Esophagus muscularis mucosa (tissue), 4 donors: ENCODE results near the gene MCF2. TPM values are rescaled to one million over a fixed set of nuclear protein-coding genes. Genes with fewer than 3 reads are reported as not detected.
A peak's percentile ranks its signal among the peaks of the same experiment; 100 is the strongest.

Experiments
- DNase-seq: peaks from one replicate; pipeline ENCODE4 v3.0.0-alpha.2; 2017; ENCODE audit errors: extremely low spot score
- H3K27ac ChIP-seq, 4 donors: fragments of 200-600 bp; sonication (generic); replicated peaks in 1 of 4; 1 replicate in 3 of 4; 2 replicates in 1 of 4; pipeline ENCODE4 v1.5.1; 2016 to 2019; ENCODE audit warnings: mild to moderate bottlenecking in 1 of 4
- H3K27me3 ChIP-seq, 4 donors: fragments of 200-600 bp; sonication (generic); one replicate each; pipeline versions ENCODE4 v1.5.1 to v1.6.0; 2016 to 2019
- H3K36me3 ChIP-seq, 4 donors: fragments of 200-600 bp; sonication (generic); one replicate each; pipeline ENCODE4 v1.5.1; 2016 to 2019
- H3K4me1 ChIP-seq, 4 donors: fragments of 200-600 bp; sonication (generic); one replicate each; pipeline ENCODE4 v1.5.1; 2016 to 2019
- H3K4me3 ChIP-seq, 4 donors: fragments of 200-600 bp; sonication (generic); 1 replicate in 2 of 4; 2 replicates in 2 of 4; pipeline ENCODE4 v1.5.1; 2016 to 2019; ENCODE audit warnings: mild to moderate bottlenecking in 4 of 4, moderate library complexity in 1 of 4
- H3K9me3 ChIP-seq, 4 donors: fragments of 200-600 bp; sonication (generic); 1 replicate in 3 of 4; 2 replicates in 1 of 4; pipeline ENCODE4 v1.5.1; 2016 to 2019
- CTCF ChIP-seq, 3 experiments: fragments of 200-600 bp in 2 of 3; fragments of 450-650 bp in 1 of 3; sonication (generic) in 2 of 3; IDR thresholded peaks; one replicate each; pipeline ENCODE4 v1.5.1; 2017 to 2019; ENCODE audit warnings: antibody characterized with exemption in 3 of 3, mild to moderate bottlenecking in 2 of 3, moderate library complexity in 1 of 3
- EP300 ChIP-seq: sonication (generic); formaldehyde crosslinking; IDR thresholded peaks from one replicate; pipeline ENCODE4 v1.6.1; 2017; ENCODE audit warnings: antibody characterized with exemption
- POLR2A ChIP-seq: fragments of 450-650 bp; IDR thresholded peaks from one replicate; pipeline ENCODE4 v1.6.1; 2017; ENCODE audit warnings: antibody characterized with exemption, moderate library complexity, mild to moderate bottlenecking, low read depth
- POLR2AphosphoS5 ChIP-seq, 2 donors: sonication (generic); formaldehyde crosslinking; IDR thresholded peaks; one replicate each; pipeline ENCODE4 v1.6.1; 2017; ENCODE audit warnings: antibody characterized with exemption in 2 of 2
- WGBS: methylation state at CpG from one replicate; pipeline ENCODE4 v1.1.5; 2018; 5-methylcytosine and 5-hydroxymethylcytosine counted together
- intact Hi-C: fragments of 100-400 bp; cut with DNase I; formaldehyde crosslinking; loops from one replicate; pipeline ENCODE4 v1.15.1; 2023
- total RNA-seq, 4 donors: library from RNA; depleted of rRNA; stranded (reverse); fragments of >200 nt; gene quantifications; one replicate each; pipeline versions ENCODE4 v1.1.0 to v1.2.1, GENCODE V29; 2016

Gene MCF2
- total RNA-seq, 4 donors from 2014 or later: 0.33 to 0.83 (median 0.39) TPM; not detected in 1

GRCh38 chrX:139642241-139642927, 65.6 kb downstream of the MCF2 start:
- no peak for DNase-seq
- Histone ChIP-seq H3K27me3 (no peaks in the 10 kb centered on the region), H3K4me1 (no peaks in the 10 kb centered on the region), H3K4me3 (peak overlapping the region in 2 of 4 donors; percentile 18 to 26), H3K36me3 (no peaks in the 10 kb centered on the region), H3K27ac (no peak overlapping the region), H3K9me3 (no peaks in the 10 kb centered on the region)
- WGBS: 28% methylated on average over 10 of the region's 10 CpGs
- TF ChIP-seq CTCF (IDR thresholded peaks at IDR 0.05) (no peak), POLR2A (no peak), EP300 (no peak), POLR2AphosphoS5 (IDR thresholded peaks at IDR 0.05) (no peak)
- intact Hi-C loops: no loop called here

GRCh38 chrX:139640259-139640658, 67.7 kb downstream of the MCF2 start:
- intact Hi-C loops: no loop called here
- 68% methylated on average over 2 of the region's 2 CpGs for WGBS
- Histone ChIP-seq H3K36me3 (no peaks in the 10 kb centered on the region), H3K4me1 (no peaks in the 10 kb centered on the region), H3K27me3 (no peaks in the 10 kb centered on the region), H3K4me3 (no peak overlapping the region), H3K9me3 (no peaks in the 10 kb centered on the region), H3K27ac (no peak overlapping the region)
- no peak for DNase-seq
- TF ChIP-seq POLR2A (no peak), EP300 (no peak), CTCF (IDR thresholded peaks at IDR 0.05) (no peak), POLR2AphosphoS5 (IDR thresholded peaks at IDR 0.05) (no peak)

GRCh38 chrX:139639253-139639652, 68.7 kb downstream of the MCF2 start:
- no peak for DNase-seq
- H3K4me3 ChIP-seq: no peak overlapping the region
- H3K27me3 ChIP-seq: no peaks in the 10 kb centered on the region
- TF ChIP-seq POLR2AphosphoS5 (IDR thresholded peaks at IDR 0.05): no peak
- no peak for TF ChIP-seq POLR2A
- no peak for TF ChIP-seq CTCF (IDR thresholded peaks at IDR 0.05)
- TF ChIP-seq EP300: no peak
- H3K4me1 ChIP-seq: no peaks in the 10 kb centered on the region
- no peaks in the 10 kb centered on the region for H3K9me3 ChIP-seq
- no peak overlapping the region for H3K27ac ChIP-seq
- intact Hi-C loops: no loop called here
- H3K36me3 ChIP-seq: no peaks in the 10 kb centered on the region
- WGBS: 56% methylated on average over 8 of the region's 8 CpGs

- no peak overlapping the region for H3K27ac ChIP-seq
- no peak overlapping the region for H3K4me3 ChIP-seq
- no peaks in the 10 kb centered on the region for H3K9me3 ChIP-seq
- H3K27me3 ChIP-seq: no peaks in the 10 kb centered on the region
- TF ChIP-seq EP300 (no peak), CTCF (IDR thresholded peaks at IDR 0.05) (no peak), POLR2AphosphoS5 (IDR thresholded peaks at IDR 0.05) (no peak), POLR2A (no peak)
- WGBS: 57% methylated on average over 1 of the region's 1 CpG
- DNase-seq: no peak
- H3K36me3 ChIP-seq: no peaks in the 10 kb centered on the region
- intact Hi-C loops: no loop called here
- no peaks in the 10 kb centered on the region for H3K4me1 ChIP-seq
Observed at GRCh38 chrX:139600105-139600504, 107.9 kb downstream of the MCF2 start.

GRCh38 chrX:139596068-139596467, 111.9 kb downstream of the MCF2 start:
- Histone ChIP-seq H3K36me3 (no peaks in the 10 kb centered on the region), H3K27ac (no peak overlapping the region), H3K4me1 (no peaks in the 10 kb centered on the region), H3K27me3 (no peaks in the 10 kb centered on the region), H3K9me3 (no peaks in the 10 kb centered on the region), H3K4me3 (no peak overlapping the region)
- no peak for DNase-seq
- TF ChIP-seq EP300 (no peak), POLR2AphosphoS5 (IDR thresholded peaks at IDR 0.05) (no peak), CTCF (IDR thresholded peaks at IDR 0.05) (no peak), POLR2A (no peak)
- WGBS: 38% methylated on average over 4 of the region's 4 CpGs
- intact Hi-C loops: no loop called here
